Nephron progenitor cell (in vitro differentiated cells): Measurements from ENCODE around the gene RPS6KC1.
"Not testable (repeated sequence)": the region's sequence is repeated elsewhere in the genome, so short reads cannot be mapped to it uniquely, and the experiment has no call there.

ENCODE experiments used
- DNase-seq: peaks from one replicate; pipeline ENCODE4 v3.0.0; 2021
- H3K27ac Mint-ChIP-seq: 2 replicates; pipeline ENCODE4 v1.8.0; 2021; ENCODE audit warnings: mild to moderate bottlenecking, moderate library complexity, mixed read lengths
- H3K27me3 Mint-ChIP-seq: 2 replicates; pipeline ENCODE4 v1.8.0; 2021; ENCODE audit warnings: mild to moderate bottlenecking, low read depth, mixed read lengths; ENCODE audit not compliant: poor library complexity
- H3K36me3 Mint-ChIP-seq: 2 replicates; pipeline ENCODE4 v1.8.0; 2021; ENCODE audit warnings: low read depth, mixed read lengths
- H3K4me1 Mint-ChIP-seq: 2 replicates; pipeline ENCODE4 v1.8.0; 2021; ENCODE audit warnings: mixed read lengths
- H3K4me3 Mint-ChIP-seq: 2 replicates; pipeline ENCODE4 v1.8.0; 2021; ENCODE audit warnings: mild to moderate bottlenecking, moderate library complexity, mixed read lengths
- H3K9me3 Mint-ChIP-seq: 2 replicates; pipeline ENCODE4 v1.8.0; 2021; ENCODE audit warnings: mild to moderate bottlenecking, moderate library complexity, mixed read lengths
- TF ChIP-seq, protein P1 (sequence below): fragments of 200-600 bp; sonication (generic); IDR thresholded peaks from 2 replicates; pipeline ENCODE4 v1.5.0; 2021; ENCODE audit warnings: antibody characterized with exemption

The RPS6KC1 gene

DNA sequence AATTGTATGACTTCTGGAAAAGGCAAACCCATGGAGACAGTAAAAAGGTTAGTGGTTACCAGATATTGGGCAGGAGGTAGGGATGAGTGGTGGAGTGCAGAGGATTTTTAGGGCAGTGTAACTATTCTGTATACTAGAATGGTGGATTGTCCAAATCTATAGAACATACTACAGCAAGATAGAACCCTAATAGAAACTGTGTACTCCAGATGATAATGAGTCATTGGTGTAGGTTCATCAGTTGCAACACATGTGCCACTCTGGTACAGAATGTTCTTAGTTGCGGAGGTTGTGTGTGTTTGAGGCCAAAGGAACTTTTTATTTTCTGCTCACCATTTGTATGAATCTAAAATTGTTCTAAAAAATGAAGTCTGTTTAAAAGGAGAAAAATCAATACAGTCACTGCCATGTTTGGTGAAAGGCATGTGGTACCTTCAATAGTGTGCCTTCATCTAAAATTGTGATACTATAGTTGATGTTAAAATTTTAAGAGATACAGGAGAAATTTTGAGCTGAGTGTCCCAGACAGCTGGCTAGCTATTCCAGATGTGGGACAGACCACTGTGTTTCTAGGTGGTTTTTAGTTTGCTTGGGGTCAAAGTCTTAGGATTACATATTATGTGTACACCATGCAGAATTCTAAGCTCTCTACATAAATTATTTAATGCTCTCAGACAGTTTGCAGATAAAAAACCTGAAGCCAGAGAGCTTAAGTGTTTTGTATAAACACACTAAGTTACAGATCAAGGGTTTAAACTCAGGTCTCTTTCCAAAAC, 150.5 kb downstream of the RPS6KC1 start:
- H3K36me3 Mint-ChIP-seq = peaks cover 60% of the 10 kb centered on the region
- no peak overlapping the region for H3K4me3 Mint-ChIP-seq
- TF ChIP-seq, protein P1, sequence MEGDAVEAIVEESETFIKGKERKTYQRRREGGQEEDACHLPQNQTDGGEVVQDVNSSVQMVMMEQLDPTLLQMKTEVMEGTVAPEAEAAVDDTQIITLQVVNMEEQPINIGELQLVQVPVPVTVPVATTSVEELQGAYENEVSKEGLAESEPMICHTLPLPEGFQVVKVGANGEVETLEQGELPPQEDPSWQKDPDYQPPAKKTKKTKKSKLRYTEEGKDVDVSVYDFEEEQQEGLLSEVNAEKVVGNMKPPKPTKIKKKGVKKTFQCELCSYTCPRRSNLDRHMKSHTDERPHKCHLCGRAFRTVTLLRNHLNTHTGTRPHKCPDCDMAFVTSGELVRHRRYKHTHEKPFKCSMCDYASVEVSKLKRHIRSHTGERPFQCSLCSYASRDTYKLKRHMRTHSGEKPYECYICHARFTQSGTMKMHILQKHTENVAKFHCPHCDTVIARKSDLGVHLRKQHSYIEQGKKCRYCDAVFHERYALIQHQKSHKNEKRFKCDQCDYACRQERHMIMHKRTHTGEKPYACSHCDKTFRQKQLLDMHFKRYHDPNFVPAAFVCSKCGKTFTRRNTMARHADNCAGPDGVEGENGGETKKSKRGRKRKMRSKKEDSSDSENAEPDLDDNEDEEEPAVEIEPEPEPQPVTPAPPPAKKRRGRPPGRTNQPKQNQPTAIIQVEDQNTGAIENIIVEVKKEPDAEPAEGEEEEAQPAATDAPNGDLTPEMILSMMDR = no peak
- peaks cover 50% of the 10 kb centered on the region for H3K9me3 Mint-ChIP-seq
- no peaks in the 10 kb centered on the region for H3K27me3 Mint-ChIP-seq
- DNase-seq = no peak
- no peak overlapping the region for H3K27ac Mint-ChIP-seq
- peaks cover under 1% of the 10 kb centered on the region for H3K4me1 Mint-ChIP-seq

GRCh38 chr1:213211201-213211600, 160.2 kb downstream of the RPS6KC1 start:
- H3K27ac Mint-ChIP-seq = no peak overlapping the region
- no peak for DNase-seq
- peaks cover 53% of the 10 kb centered on the region for H3K9me3 Mint-ChIP-seq
- peaks cover 87% of the 10 kb centered on the region for H3K36me3 Mint-ChIP-seq
- H3K4me1 Mint-ChIP-seq = no peaks in the 10 kb centered on the region
- no peak overlapping the region for H3K4me3 Mint-ChIP-seq
- H3K27me3 Mint-ChIP-seq = peaks cover 3% of the 10 kb centered on the region
- TF ChIP-seq, protein P1 = no peak

GRCh38 chr1:213219076-213219475, 168.0 kb downstream of the RPS6KC1 start:
- not testable (repeated sequence) for H3K27me3 Mint-ChIP-seq, H3K27ac Mint-ChIP-seq, H3K4me3 Mint-ChIP-seq, H3K4me1 Mint-ChIP-seq, DNase-seq
- H3K36me3 Mint-ChIP-seq = peaks cover 33% of the 10 kb centered on the region
- peaks cover 39% of the 10 kb centered on the region for H3K9me3 Mint-ChIP-seq

DNA sequence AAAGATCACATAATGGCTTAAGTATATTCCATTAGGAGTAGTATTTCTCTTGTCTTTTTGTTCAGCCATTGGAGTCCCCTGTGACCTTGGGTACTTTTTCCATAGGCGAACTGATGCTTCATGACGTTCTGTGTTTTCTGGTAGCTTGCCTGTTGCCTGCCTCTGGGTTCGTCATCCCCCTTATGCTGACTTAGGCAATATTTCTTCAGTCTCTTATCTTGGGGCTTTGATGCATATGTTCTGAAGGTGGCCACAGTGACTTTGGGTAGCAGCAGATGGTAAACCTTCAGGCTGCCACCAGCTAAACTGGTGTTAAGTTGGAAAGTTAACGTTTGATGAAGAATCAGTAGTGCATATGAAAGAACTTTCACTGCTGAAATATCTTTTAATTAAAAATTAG, 170.2 kb downstream of the RPS6KC1 start:
- no peaks in the 10 kb centered on the region for H3K27me3 Mint-ChIP-seq
- peaks cover 12% of the 10 kb centered on the region for H3K36me3 Mint-ChIP-seq
- no peaks in the 10 kb centered on the region for H3K4me1 Mint-ChIP-seq
- peaks cover 20% of the 10 kb centered on the region for H3K9me3 Mint-ChIP-seq
- TF ChIP-seq, protein P1 = no peak
- no peak overlapping the region for H3K4me3 Mint-ChIP-seq
- no peak for DNase-seq
- no peak overlapping the region for H3K27ac Mint-ChIP-seq

DNA sequence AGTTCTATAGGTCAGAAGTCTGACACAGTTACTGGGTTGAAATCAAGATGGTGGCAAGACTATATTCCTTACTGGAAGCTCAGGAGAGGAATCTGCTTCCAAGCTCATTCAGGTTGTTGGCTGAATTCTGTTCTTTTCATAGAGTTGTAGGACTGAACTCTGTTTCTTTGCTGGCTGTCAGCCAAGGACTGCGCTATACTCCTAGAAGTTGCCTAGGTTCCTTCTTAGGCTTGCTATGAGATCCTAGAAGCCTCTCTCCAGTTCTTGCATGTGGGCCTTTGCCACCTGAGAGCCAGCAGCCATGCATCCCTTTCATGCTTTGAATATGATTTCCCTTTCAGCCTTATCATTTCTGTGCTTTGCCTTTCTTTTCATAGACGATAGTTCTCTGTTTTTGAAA, 176.4 kb downstream of the RPS6KC1 start:
- DNase-seq = no peak
- H3K4me1 Mint-ChIP-seq = peaks cover 24% of the 10 kb centered on the region
- H3K36me3 Mint-ChIP-seq = no peaks in the 10 kb centered on the region
- no peak overlapping the region for H3K4me3 Mint-ChIP-seq
- no peak overlapping the region for H3K27ac Mint-ChIP-seq
- TF ChIP-seq, protein P1 = no peak
- no peaks in the 10 kb centered on the region for H3K27me3 Mint-ChIP-seq
- H3K9me3 Mint-ChIP-seq = no peaks in the 10 kb centered on the region

DNA sequence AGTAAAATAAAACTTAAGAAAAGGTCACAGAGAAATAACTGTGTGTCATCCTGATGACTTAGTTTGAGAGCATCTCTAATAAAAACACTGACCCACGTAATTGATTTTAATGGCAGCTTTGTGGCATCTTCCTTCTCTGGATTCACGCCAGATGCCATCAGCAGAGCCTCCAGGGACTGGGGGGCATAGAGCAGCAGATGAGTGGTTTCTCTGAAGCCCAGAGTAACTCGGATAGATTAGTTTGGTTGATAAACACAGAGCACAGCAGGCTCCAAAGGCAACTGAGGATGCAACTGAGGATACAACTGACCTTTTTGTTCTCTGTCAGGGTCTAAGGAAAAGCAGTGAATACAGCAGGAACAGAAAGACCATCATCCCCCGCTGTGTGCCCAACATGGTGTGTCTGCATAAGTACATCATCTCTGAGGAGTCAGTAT, 180.8 kb downstream of the RPS6KC1 start:
- H3K27ac Mint-ChIP-seq = peak overlapping the region; percentile 81
- H3K27me3 Mint-ChIP-seq = no peaks in the 10 kb centered on the region
- no peaks in the 10 kb centered on the region for H3K9me3 Mint-ChIP-seq
- no peak overlapping the region for H3K4me3 Mint-ChIP-seq
- H3K4me1 Mint-ChIP-seq = peaks cover 24% of the 10 kb centered on the region
- DNase-seq = no peak
- TF ChIP-seq, protein P1 = no peak
- no peaks in the 10 kb centered on the region for H3K36me3 Mint-ChIP-seq
